Endometrial microvascular endothelial cells (primary cell): Measurements from ENCODE around the gene OLFML3. TPM values are rescaled to one million over a fixed set of nuclear protein-coding genes. Genes with fewer than 3 reads are reported as not detected.
"Not testable (repeated sequence)": the region's sequence is repeated elsewhere in the genome, so short reads cannot be mapped to it uniquely, and the experiment has no call there.

Experiments used
- in situ Hi-C: cut with HindIII; loops from 2 replicates; pipeline ENCODE4 v1.10.0; 2017; ENCODE audit warnings: low sequenced_read_pairs, low pct_unique_long_range_greater_than_20kb; ENCODE audit errors: inconsistent ontology term
- total RNA-seq: library from RNA; depleted of rRNA; stranded (reverse); fragments of >200 nt; gene quantifications from one replicate; pipeline ENCODE4 v1.2.3, GENCODE V29; 2015; ENCODE audit errors: inconsistent ontology term

OLFML3 gene
- total RNA-seq, 1 donor from 2014 or later, result not detected

- in situ Hi-C loops, result no loop called here
Measured at GRCh38 chr1:114011796-114012195, 32.5 kb downstream of the OLFML3 start.

- in situ Hi-C loops, result no loop called here
Measured at GRCh38 chr1:114015075-114015474, 35.8 kb downstream of the OLFML3 start.

GRCh38 chr1:114019724-114020123 is 40.5 kb downstream of the OLFML3 start:
- in situ Hi-C loops, result not testable (repeated sequence)

GRCh38 chr1:114021665-114022099 is 42.4 kb downstream of the OLFML3 start:
- in situ Hi-C loops, result no loop called here

- in situ Hi-C loops, result no loop called here
Measured at GRCh38 chr1:114022877-114023276, 43.6 kb downstream of the OLFML3 start.

- in situ Hi-C loops, result no loop called here
Measured at GRCh38 chr1:114023377-114023776, 44.1 kb downstream of the OLFML3 start.

- in situ Hi-C loops, result no loop called here
Measured at GRCh38 chr1:114024049-114024448, 44.8 kb downstream of the OLFML3 start.

- in situ Hi-C loops, result no loop called here
Measured at GRCh38 chr1:114025609-114026401, 46.5 kb downstream of the OLFML3 start.

- in situ Hi-C loops, result no loop called here
Measured at GRCh38 chr1:114026797-114027196, 47.5 kb downstream of the OLFML3 start.

Other genes with a start within 250 kb of the OLFML3 start
- gene PHTF1, start 220.0 kb upstream of the OLFML3 start, total RNA-seq, result 37.2 TPM
- gene RSBN1, start 167.0 kb upstream of the OLFML3 start, total RNA-seq, result 8.9 TPM
- 26.9 TPM for gene PTPN22, start 107.8 kb upstream of the OLFML3 start, total RNA-seq
- under 0.01 TPM for gene BCL2L15, start 91.9 kb upstream of the OLFML3 start, total RNA-seq
- gene AP4B1, start 74.7 kb upstream of the OLFML3 start, total RNA-seq, result 60.0 TPM
- gene DCLRE1B, start 74.1 kb upstream of the OLFML3 start, total RNA-seq, result 8.2 TPM
- gene HIPK1, start 50.1 kb upstream of the OLFML3 start, total RNA-seq, result 31.6 TPM
- not detected for gene SYT6, start 174.4 kb downstream of the OLFML3 start, total RNA-seq